ENCODE data around the gene FOXP2. TPM values are rescaled to one million over a fixed set of nuclear protein-coding genes. Genes with fewer than 3 reads are reported as not detected.

The FOXP2 gene
- polyA plus RNA-seq, 3 donors, result not detected

GRCh38 chr7:114711241-114711640 lies 296.6 kb downstream of the FOXP2 start:
- Histone ChIP-seq H3K79me2 (ENCODE audit: insufficient read depth, low read length) (no peaks in the 10 kb centered on the region), H3K27me3 (ENCODE audit: control insufficient read depth in 2 of 2, insufficient read depth in 2 of 2, low read length in 2 of 2) (no peaks in the 10 kb centered on the region), H3K4me1 (ENCODE audit: control insufficient read depth in 1 of 2, insufficient read depth in 2 of 2, low read length in 2 of 2) (no peaks in the 10 kb centered on the region), H3K9me3 (replicated peaks in 1 of 2; ENCODE audit: control insufficient read depth in 1 of 2, insufficient read depth in 1 of 2, low read length in 2 of 2) (no peaks in the 10 kb centered on the region), H4K20me1 (ENCODE audit: insufficient read depth, low read length) (no peaks in the 10 kb centered on the region), H3K9ac (ENCODE audit: insufficient read depth, low read length, poor library complexity, severe bottlenecking) (no peak overlapping the region), H3K4me3 (replicated peaks in 1 of 3; ENCODE audit: low read depth in 2 of 3, low read length in 3 of 3) (no peak overlapping the region), H3K4me2 (replicated peaks; ENCODE audit: extremely low read depth, low read length, poor library complexity, severe bottlenecking) (no peak overlapping the region), H3K27ac (ENCODE audit: low read depth in 1 of 2, low read length in 2 of 2) (no peak overlapping the region), H2AFZ (ENCODE audit: insufficient read depth, low read depth, low read length, poor library complexity, severe bottlenecking) (no peak overlapping the region), H3K36me3 (replicated peaks in 1 of 2; ENCODE audit: control insufficient read depth in 1 of 2, insufficient read depth in 2 of 2, low read length in 2 of 2) (no peaks in the 10 kb centered on the region)
- no peaks in the 10 kb centered on the region for H3K4me1 Mint-ChIP-seq
- no peaks in the 10 kb centered on the region for H3K36me3 Mint-ChIP-seq
- no peak overlapping the region for H3K4me3 Mint-ChIP-seq
- DNase-seq, result no peak
- TF ChIP-seq CTCF (IDR thresholded peaks at IDR 0.05), result no peak
- no peak overlapping the region for H3K27ac Mint-ChIP-seq
- H3K9me3 Mint-ChIP-seq, result peaks cover 0 to 3% (median 0%) of the 10 kb centered on the region in 7 donors
- no CpG with 5 or more reads among the region's 4 CpGs for WGBS (ENCODE audit: insufficient coverage)
- H3K27me3 Mint-ChIP-seq (ENCODE audit: low read depth in 3 of 3), result peaks cover 0 to 1% (median 0%) of the 10 kb centered on the region in 3 donors
- intact Hi-C loops (cut with micrococcal nuclease), result no loop called here

- no peaks in the 10 kb centered on the region for H3K9me3 ChIP-seq (replicated peaks in 1 of 2; ENCODE audit: control insufficient read depth in 1 of 2, insufficient read depth in 1 of 2, low read length in 2 of 2)
- no peaks in the 10 kb centered on the region for H4K20me1 ChIP-seq (ENCODE audit: insufficient read depth, low read length)
- Mint-ChIP-seq H3K27ac (no peak overlapping the region), H3K36me3 (no peaks in the 10 kb centered on the region), H3K27me3 (ENCODE audit: low read depth in 3 of 3) (peaks cover 0 to 1% (median 1%) of the 10 kb centered on the region in 3 donors), H3K9me3 (peaks cover 0 to 4% (median 0%) of the 10 kb centered on the region in 7 donors), H3K4me3 (no peak overlapping the region), H3K4me1 (no peaks in the 10 kb centered on the region)
- no peaks in the 10 kb centered on the region for H3K36me3 ChIP-seq (replicated peaks in 1 of 2; ENCODE audit: control insufficient read depth in 1 of 2, insufficient read depth in 2 of 2, low read length in 2 of 2)
- H3K27me3 ChIP-seq (ENCODE audit: control insufficient read depth in 2 of 2, insufficient read depth in 2 of 2, low read length in 2 of 2), result no peaks in the 10 kb centered on the region
- no peaks in the 10 kb centered on the region for H3K79me2 ChIP-seq (ENCODE audit: insufficient read depth, low read length)
- intact Hi-C loops (cut with micrococcal nuclease), result no loop called here
- TF ChIP-seq CTCF (IDR thresholded peaks at IDR 0.05), result no peak
- H2AFZ ChIP-seq (ENCODE audit: insufficient read depth, low read depth, low read length, poor library complexity, severe bottlenecking), result no peak overlapping the region
- no peak overlapping the region for H3K27ac ChIP-seq (ENCODE audit: low read depth in 1 of 2, low read length in 2 of 2)
- no peak for DNase-seq
- WGBS (ENCODE audit: insufficient coverage), result no CpG with 5 or more reads among the region's 3 CpGs
- H3K4me1 ChIP-seq (ENCODE audit: control insufficient read depth in 1 of 2, insufficient read depth in 2 of 2, low read length in 2 of 2), result no peaks in the 10 kb centered on the region
- H3K9ac ChIP-seq (ENCODE audit: insufficient read depth, low read length, poor library complexity, severe bottlenecking), result no peak overlapping the region
- H3K4me2 ChIP-seq (replicated peaks; ENCODE audit: extremely low read depth, low read length, poor library complexity, severe bottlenecking), result no peak overlapping the region
- H3K4me3 ChIP-seq (replicated peaks in 1 of 3; ENCODE audit: low read depth in 2 of 3, low read length in 3 of 3), result no peak overlapping the region
Measured at GRCh38 chr7:114715907-114716306, 301.3 kb downstream of the FOXP2 start.
